Transverse colon (tissue), 4 donors: ENCODE data around the gene TRAPPC2L. TPM values are rescaled to one million over a fixed set of nuclear protein-coding genes. Genes with fewer than 3 reads are reported as not detected.

Experiments
- DNase-seq: peaks from one replicate; pipeline ENCODE4 v3.0.0-alpha.2; 2019
- H3K27ac ChIP-seq, 4 donors: fragments of 200-600 bp; sonication (generic); 2 replicates each; pipeline ENCODE4 v1.5.1; 2016 to 2018; ENCODE audit warnings: inconsistent platforms in 4 of 4
- H3K27me3 ChIP-seq: fragments of 200-600 bp; sonication (generic); 2 replicates; pipeline ENCODE4 v1.5.1; 2017; ENCODE audit warnings: inconsistent platforms
- H3K36me3 ChIP-seq, 4 donors: fragments of 200-600 bp; sonication (generic); 2 replicates each; pipeline ENCODE4 v1.5.1; 2017 to 2019; ENCODE audit warnings: inconsistent platforms in 4 of 4
- H3K4me1 ChIP-seq, 4 donors: fragments of 200-600 bp; sonication (generic); 2 replicates each; pipeline ENCODE4 v1.5.1; 2017 to 2020; ENCODE audit warnings: inconsistent platforms in 4 of 4
- H3K4me3 ChIP-seq, 4 donors: fragments of 200-600 bp; sonication (generic); 1 replicate in 1 of 4; 2 replicates in 3 of 4; pipeline versions ENCODE4 v1.5.1 to v1.6.1; 2017 to 2019; ENCODE audit warnings: inconsistent platforms in 4 of 4
- H3K9me3 ChIP-seq, 2 donors: fragments of 200-600 bp; sonication (generic); 2 replicates each; pipeline ENCODE4 v1.5.1; 2017 to 2019; ENCODE audit warnings: inconsistent platforms in 2 of 2
- EP300 ChIP-seq: sonication (generic); formaldehyde crosslinking; IDR thresholded peaks from one replicate; pipeline ENCODE4 v1.6.1; 2017; ENCODE audit warnings: antibody characterized with exemption, low read depth
- POLR2A ChIP-seq: fragments of 450-650 bp; IDR thresholded peaks from one replicate; pipeline ENCODE4 v1.6.1; 2016; ENCODE audit warnings: antibody characterized with exemption, mild to moderate bottlenecking, moderate library complexity
- POLR2AphosphoS5 ChIP-seq, 3 donors: sonication (generic); formaldehyde crosslinking; IDR thresholded peaks; one replicate each; pipeline ENCODE4 v1.6.1; 2016; ENCODE audit warnings: antibody characterized with exemption in 3 of 3
- WGBS, 2 donors: methylation state at CpG; one replicate each; pipeline ENCODE4 v1.1.5; 2018; ENCODE audit warnings: low coverage in 1 of 2; 5-methylcytosine and 5-hydroxymethylcytosine counted together
- in situ Hi-C, 4 donors: fragments of 200-750 bp; cut with MboI; loops; one replicate each; pipeline versions ENCODE4 v1.15.0 to v1.15.1; 2017; ENCODE audit warnings: low sequenced_read_pairs in 3 of 4, low pct_ligation_motif_present in 1 of 4, low pct_unique_long_range_greater_than_20kb in 1 of 4
- intact Hi-C: fragments of 100-400 bp; cut with DNase I; formaldehyde crosslinking; loops from one replicate; pipeline ENCODE4 v1.15.1; 2023; ENCODE audit warnings: low total_unique reads
- total RNA-seq, 4 donors: library from RNA; depleted of rRNA; stranded (reverse); fragments of >200 nt; gene quantifications; one replicate each; pipeline ENCODE4 v1.1.0, GENCODE V29; 2016
- TF ChIP-seq, protein P1 (sequence below), 5 experiments: fragments of 200-600 bp in 3 of 5; fragments of 450-650 bp in 2 of 5; sonication (generic) in 3 of 5; IDR thresholded peaks; 1 replicate in 2 of 5; 2 replicates in 3 of 5; pipeline ENCODE4 v1.5.1; 2016 to 2017; ENCODE audit warnings: antibody characterized with exemption in 5 of 5, inconsistent platforms in 3 of 5, mild to moderate bottlenecking in 2 of 5, moderate library complexity in 1 of 5

Gene TRAPPC2L
- total RNA-seq, 4 donors from 2014 or later: 9.8 to 34.4 (median 19.7) TPM

DNA sequence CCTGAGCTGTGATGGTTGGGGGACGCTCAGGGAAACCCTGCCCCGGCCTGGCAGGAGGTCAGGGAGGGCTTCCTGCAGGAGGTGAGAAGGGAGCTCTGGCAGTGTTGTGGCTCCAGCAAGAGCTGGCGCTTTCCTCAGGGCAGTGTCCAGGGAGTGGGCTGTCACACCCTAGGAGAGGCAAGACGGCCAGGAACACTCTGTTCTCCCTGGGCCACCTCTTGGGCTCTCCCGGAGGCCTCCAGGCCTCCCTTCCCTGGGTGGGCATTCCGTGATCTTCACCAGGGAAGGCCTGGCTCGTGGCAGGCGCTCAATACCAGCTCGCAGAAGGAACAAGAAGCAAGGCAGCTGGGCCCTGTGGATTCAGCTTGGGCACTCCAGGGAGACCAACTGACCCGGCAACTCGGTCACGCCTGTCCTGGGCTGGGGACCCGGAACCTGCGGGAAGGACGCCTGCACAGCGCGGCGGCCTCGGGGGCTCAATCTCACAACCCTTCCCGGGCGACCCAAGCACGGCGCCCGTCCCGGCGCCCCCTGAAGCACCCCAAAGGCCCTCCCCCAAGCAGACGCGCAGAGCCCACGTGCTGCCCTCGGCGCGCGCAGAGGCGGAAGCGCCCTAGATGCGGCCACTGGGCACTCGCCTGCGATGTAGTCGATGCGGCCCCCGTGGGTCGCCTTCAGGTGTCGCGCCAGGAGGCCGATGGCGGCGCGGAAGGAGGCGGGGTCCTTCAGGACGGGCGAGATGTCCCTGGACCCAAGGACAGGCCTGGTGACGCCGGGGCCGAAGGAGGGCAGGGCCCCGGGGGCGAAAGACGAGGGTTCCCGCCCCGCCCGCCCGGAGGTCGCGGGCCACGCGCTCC is 45.8 kb upstream of the TRAPPC2L start:
- Histone ChIP-seq H3K4me3 (peak overlapping the region; percentile 64 to 94 (median 83)), H3K27me3 (no peaks in the 10 kb centered on the region), H3K4me1 (peaks cover 12 to 37% (median 32%) of the 10 kb centered on the region in 4 donors), H3K9me3 (no peaks in the 10 kb centered on the region), H3K27ac (peak overlapping the region; percentile 97 to 99 (median 97)), H3K36me3 (no peaks in the 10 kb centered on the region)
- TF ChIP-seq EP300 (no peak), POLR2A (peak; percentile 85), POLR2AphosphoS5 (IDR thresholded peaks at IDR 0.05) (peak; percentile 67 to 94 (median 92))
- TF ChIP-seq, protein P1, sequence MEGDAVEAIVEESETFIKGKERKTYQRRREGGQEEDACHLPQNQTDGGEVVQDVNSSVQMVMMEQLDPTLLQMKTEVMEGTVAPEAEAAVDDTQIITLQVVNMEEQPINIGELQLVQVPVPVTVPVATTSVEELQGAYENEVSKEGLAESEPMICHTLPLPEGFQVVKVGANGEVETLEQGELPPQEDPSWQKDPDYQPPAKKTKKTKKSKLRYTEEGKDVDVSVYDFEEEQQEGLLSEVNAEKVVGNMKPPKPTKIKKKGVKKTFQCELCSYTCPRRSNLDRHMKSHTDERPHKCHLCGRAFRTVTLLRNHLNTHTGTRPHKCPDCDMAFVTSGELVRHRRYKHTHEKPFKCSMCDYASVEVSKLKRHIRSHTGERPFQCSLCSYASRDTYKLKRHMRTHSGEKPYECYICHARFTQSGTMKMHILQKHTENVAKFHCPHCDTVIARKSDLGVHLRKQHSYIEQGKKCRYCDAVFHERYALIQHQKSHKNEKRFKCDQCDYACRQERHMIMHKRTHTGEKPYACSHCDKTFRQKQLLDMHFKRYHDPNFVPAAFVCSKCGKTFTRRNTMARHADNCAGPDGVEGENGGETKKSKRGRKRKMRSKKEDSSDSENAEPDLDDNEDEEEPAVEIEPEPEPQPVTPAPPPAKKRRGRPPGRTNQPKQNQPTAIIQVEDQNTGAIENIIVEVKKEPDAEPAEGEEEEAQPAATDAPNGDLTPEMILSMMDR (IDR thresholded peaks at IDR 0.05): peak in 1 of 5 experiments; percentile 7
- 0 to 1% methylated on average over 1 to 52 of the region's 65 CpGs for WGBS, 2 donors
- in situ Hi-C loops (loop anchor here in 1 of 4 donors (25.0 kb wide), 1 partner anchor 401 kb away; the partner anchor contains the start of genes SLC22A31 and ZNF778), intact Hi-C loops (no loop called here)
- DNase-seq: peak; percentile 79

DNA sequence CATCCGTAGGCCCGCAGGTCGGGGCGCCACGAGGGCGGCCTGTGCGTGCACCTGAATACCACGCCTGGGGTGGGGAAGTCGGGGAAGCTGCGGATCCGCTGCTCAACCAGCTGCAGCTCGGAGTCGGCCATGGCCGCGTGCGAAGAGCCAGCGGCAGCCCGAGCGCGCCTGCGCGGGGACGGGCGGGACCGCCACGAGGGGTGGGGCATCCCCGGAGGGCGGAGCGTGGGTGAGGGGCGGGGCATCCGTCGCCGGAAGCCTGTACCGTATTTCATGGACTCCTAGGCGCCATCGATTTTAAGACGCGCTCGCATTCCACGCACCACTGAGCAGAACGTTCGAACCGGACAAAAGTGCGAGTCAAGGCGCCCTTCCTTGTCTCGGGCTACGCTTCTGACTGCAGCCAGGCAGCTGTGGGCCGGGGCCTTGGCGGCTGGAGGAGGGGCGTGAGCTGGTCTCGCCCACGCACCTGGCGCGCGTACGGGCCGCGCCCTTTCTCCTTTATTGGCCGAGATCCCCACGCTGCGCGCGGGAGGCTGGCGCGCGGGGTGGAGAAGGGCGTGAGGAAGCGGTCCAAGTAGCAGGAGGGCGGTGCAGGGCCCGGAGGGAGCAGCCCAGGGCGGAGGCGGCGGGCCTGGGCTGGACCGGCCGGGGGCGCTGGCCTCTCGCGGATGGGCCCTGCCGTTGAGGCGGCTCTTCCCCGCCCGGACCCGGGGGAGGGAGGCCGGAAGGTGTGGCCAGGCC is 45.0 kb upstream of the TRAPPC2L start, which contains the start of gene APRT:
APRT (minus strand) TSS at position 160 of the 744 bp plus-strand sequence; CDS start at position 131, 29 bp downstream.
- Histone ChIP-seq H3K4me3 (peak within 1 kb of the TSS; percentile 64 to 94 (median 83)), H3K9me3 (no peaks in the 10 kb centered on the region), H3K27me3 (no peaks in the 10 kb centered on the region), H3K36me3 (no peaks in the 10 kb centered on the region), H3K4me1 (peaks cover 12 to 37% (median 32%) of the 10 kb centered on the region in 4 donors), H3K27ac (peak within 1 kb of the TSS; percentile 97 to 99 (median 97))
- intact Hi-C loops: no loop called here
- peak; percentile 97 for DNase-seq
- TF ChIP-seq, protein P1 (IDR thresholded peaks at IDR 0.05): peak in 4 of 5 experiments; percentile 20 to 51 (median 27)
- TF ChIP-seq POLR2A (peak; percentile 80), POLR2AphosphoS5 (IDR thresholded peaks at IDR 0.05) (peak; percentile 77 to 96 (median 84)), EP300 (no peak)
- WGBS, 2 donors: 1% methylated on average over 42 of the region's 84 CpGs; no CpG with 5 or more reads in 1 of the 2 donors
- in situ Hi-C loops: loop anchor here in 1 of 4 donors (25.0 kb wide), 1 partner anchor 400 kb away; the partner anchor contains the start of genes SLC22A31 and ZNF778

DNA sequence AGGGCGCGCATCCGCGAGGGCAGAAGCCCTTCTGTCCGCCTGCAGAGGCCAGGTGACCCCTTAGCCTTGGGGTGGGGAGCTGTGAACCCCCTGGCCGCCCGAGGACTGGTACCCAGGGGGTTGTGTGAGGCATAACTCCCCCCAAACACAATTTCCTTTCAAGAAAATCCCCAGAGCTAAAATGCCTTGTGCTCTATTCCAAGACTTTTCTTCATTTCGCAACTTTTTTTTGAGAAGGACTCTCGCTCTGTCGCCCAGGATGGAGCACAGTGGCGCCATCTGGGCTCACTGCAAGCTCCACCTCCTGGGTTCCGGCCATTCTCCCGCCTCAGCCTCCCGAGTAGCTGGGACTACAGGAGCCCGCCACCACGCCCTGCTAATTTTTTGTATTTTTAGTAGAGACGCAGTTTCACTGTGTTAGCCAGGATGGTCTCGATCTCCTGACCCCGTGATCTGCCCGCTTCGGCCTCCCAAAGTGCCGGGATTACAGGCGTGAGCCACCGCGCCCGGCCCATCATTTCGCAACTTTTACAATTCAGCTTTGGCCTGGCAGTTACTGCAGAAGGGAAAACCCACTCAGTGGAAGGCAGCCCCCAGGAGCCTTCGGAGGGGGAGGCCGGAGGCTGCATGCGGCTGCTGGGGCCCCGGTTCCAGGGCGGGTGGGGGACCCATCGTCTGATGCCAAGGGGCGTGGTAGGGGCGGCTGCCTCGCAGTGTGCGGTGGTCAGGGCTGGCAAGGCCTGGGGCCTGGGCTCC is 44.2 kb upstream of the TRAPPC2L start:
- TF ChIP-seq EP300 (no peak), POLR2AphosphoS5 (IDR thresholded peaks at IDR 0.05) (no peak), POLR2A (no peak)
- TF ChIP-seq, protein P1 (IDR thresholded peaks at IDR 0.05): no peak
- peak overlapping the region; percentile 97 to 99 (median 97) for H3K27ac ChIP-seq
- intact Hi-C loops: no loop called here
- DNase-seq: peak; percentile 51
- WGBS, 2 donors: 42% methylated on average over 33 of the region's 37 CpGs; no CpG with 5 or more reads in 1 of the 2 donors
- no peaks in the 10 kb centered on the region for H3K9me3 ChIP-seq
- in situ Hi-C loops: loop anchor here in 1 of 4 donors (25.0 kb wide), 1 partner anchor 400 kb away; the partner anchor contains the start of genes SLC22A31 and ZNF778
- H3K27me3 ChIP-seq: no peaks in the 10 kb centered on the region
- no peaks in the 10 kb centered on the region for H3K36me3 ChIP-seq
- H3K4me3 ChIP-seq: peak overlapping the region; percentile 48 to 94 (median 73)
- peaks cover 12 to 37% (median 32%) of the 10 kb centered on the region in 4 donors for H3K4me1 ChIP-seq
